NCI-H1417 (cell line): ENCODE data around the gene SLC25A17.
"Not testable (repeated sequence)": the region's sequence is repeated elsewhere in the genome, so short reads cannot be mapped to it uniquely, and the experiment has no call there.

Experiments used
- DNase-seq, 3 experiments: peaks; one replicate each; lab custom pipeline; 2025; lab: John Stamatoyannopoulos, UW

The SLC25A17 gene

DNA sequence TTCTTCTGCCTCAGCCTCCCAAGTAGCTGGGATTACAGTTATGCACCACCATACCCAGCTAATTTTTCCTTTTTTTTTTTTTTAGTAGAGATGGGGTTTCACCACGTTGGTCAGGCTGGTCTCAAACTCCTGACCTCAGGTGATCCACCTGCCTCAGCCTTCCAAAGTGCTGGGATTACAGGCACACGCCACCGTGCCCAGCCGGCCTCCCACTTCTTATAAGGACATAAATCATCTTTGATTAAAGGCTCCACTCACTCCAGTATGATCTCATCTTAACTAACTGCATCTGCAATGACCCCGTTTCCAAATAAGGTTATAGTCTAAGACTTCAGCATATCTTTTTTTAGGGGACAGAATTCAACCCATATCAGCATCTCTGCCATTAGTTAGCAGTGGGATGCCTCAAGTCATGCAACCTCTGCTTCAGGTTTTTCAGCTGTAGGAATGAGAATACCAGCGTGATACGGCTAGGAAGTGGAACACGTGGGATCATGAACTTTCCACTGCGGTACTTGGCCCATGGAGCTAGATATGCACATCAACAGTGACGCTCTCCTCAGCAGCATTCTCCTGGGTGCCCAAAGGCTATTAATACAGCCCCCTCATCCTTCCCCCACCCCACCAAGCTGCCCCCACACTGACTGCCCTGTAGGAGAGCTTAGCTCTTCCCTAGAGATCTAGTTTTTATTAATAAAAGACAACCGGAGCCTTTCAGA lies 98.4 kb downstream of the SLC25A17 start:
- DNase-seq = peak in 2 of 3 experiments; percentile 67 to 84

DNA sequence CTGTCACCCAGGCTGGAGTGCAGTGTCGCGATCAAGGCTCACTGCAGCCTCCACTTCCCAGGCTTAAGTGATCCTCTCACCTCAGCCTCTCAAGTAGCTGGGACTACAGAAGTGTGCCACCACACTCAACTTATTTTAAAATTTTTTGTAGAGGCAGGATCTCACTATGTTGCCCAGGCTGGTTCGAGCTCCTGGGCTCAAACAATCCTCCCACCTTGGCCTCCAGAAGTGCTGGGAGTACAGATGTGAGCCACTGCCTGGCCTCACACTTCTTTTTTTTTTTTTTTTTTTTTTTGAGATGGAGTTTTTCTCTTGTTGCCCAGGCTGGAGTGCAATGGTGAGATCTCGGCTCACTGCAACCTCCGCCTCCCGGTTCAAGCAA lies 99.0 kb downstream of the SLC25A17 start:
- DNase-seq = not testable (repeated sequence)
